Measurements from ENCODE around the gene NRG2.

NRG2 gene

GRCh38 chr5:140027807-140028206 lies 15.3 kb downstream of the NRG2 start:
- no peak for TF ChIP-seq CTCF (IDR thresholded peaks at IDR 0.05; ENCODE audit: low read depth, low read length, missing control alignments)
- DNase-seq (ENCODE audit: low read depth): no peak
- in situ Hi-C loops (cut with HindIII; ENCODE audit: low sequenced_read_pairs): no loop called here
- H3K4me3 ChIP-seq (ENCODE audit: low read depth, low read length): no peak overlapping the region

GRCh38 chr5:140025736-140026135 lies 17.4 kb downstream of the NRG2 start:
- no peak for DNase-seq (ENCODE audit: low read depth)
- no peak overlapping the region for H3K4me3 ChIP-seq (ENCODE audit: low read depth, low read length)
- in situ Hi-C loops (cut with HindIII; ENCODE audit: low sequenced_read_pairs): no loop called here
- TF ChIP-seq CTCF (IDR thresholded peaks at IDR 0.05; ENCODE audit: low read depth, low read length, missing control alignments): no peak

GRCh38 chr5:140024928-140025327 lies 18.2 kb downstream of the NRG2 start:
- DNase-seq (ENCODE audit: low read depth): no peak
- in situ Hi-C loops (cut with HindIII; ENCODE audit: low sequenced_read_pairs): no loop called here
- no peak for TF ChIP-seq CTCF (IDR thresholded peaks at IDR 0.05; ENCODE audit: low read depth, low read length, missing control alignments)
- no peak overlapping the region for H3K4me3 ChIP-seq (ENCODE audit: low read depth, low read length)

- no peak for DNase-seq (ENCODE audit: low read depth)
- no peak overlapping the region for H3K4me3 ChIP-seq (ENCODE audit: low read depth, low read length)
- in situ Hi-C loops (cut with HindIII; ENCODE audit: low sequenced_read_pairs): no loop called here
- no peak for TF ChIP-seq CTCF (IDR thresholded peaks at IDR 0.05; ENCODE audit: low read depth, low read length, missing control alignments)
These were observed 19.4 kb downstream of the NRG2 start for GRCh38 chr5:140023611-140024191.

GRCh38 chr5:140020601-140021177 lies 22.4 kb downstream of the NRG2 start:
- DNase-seq (ENCODE audit: low read depth): no peak
- in situ Hi-C loops (cut with HindIII; ENCODE audit: low sequenced_read_pairs): no loop called here
- TF ChIP-seq CTCF (IDR thresholded peaks at IDR 0.05; ENCODE audit: low read depth, low read length, missing control alignments): no peak
- no peak overlapping the region for H3K4me3 ChIP-seq (ENCODE audit: low read depth, low read length)

- H3K4me3 ChIP-seq (ENCODE audit: low read depth, low read length): no peak overlapping the region
- in situ Hi-C loops (cut with HindIII; ENCODE audit: low sequenced_read_pairs): no loop called here
- no peak for TF ChIP-seq CTCF (IDR thresholded peaks at IDR 0.05; ENCODE audit: low read depth, low read length, missing control alignments)
- no peak for DNase-seq (ENCODE audit: low read depth)
These were observed 24.0 kb downstream of the NRG2 start for GRCh38 chr5:140018920-140019644.
